GM12872 (cell line): ENCODE results near the gene SMURF2.

Source experiments
- TF ChIP-seq, protein P1 (sequence below): IDR thresholded peaks from 3 replicates; pipeline ENCODE4 v1.5.1; 2011; ENCODE audit warnings: low read depth, mild to moderate bottlenecking, low read length, moderate library complexity; ENCODE audit not compliant: insufficient read depth

SMURF2 gene

DNA sequence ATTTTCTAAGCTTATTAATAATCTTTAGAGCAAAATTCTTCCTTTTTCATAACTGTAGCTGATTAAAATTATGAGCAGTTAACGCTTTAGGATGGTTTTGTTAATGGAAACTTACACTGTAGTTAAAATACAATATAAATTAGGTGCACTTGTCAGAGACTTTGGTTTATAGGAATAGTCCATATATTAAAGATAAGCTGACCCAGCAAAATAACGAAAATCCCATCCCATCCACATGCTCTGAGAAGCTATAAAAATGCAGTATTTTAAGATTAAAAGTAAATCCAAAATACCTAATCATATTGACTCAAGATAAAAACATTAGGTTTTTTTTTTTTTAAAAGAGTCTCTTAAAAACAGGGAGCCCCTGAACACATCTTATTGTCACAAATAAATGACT is 117.4 kb downstream of the SMURF2 start:
- TF ChIP-seq, protein P1, sequence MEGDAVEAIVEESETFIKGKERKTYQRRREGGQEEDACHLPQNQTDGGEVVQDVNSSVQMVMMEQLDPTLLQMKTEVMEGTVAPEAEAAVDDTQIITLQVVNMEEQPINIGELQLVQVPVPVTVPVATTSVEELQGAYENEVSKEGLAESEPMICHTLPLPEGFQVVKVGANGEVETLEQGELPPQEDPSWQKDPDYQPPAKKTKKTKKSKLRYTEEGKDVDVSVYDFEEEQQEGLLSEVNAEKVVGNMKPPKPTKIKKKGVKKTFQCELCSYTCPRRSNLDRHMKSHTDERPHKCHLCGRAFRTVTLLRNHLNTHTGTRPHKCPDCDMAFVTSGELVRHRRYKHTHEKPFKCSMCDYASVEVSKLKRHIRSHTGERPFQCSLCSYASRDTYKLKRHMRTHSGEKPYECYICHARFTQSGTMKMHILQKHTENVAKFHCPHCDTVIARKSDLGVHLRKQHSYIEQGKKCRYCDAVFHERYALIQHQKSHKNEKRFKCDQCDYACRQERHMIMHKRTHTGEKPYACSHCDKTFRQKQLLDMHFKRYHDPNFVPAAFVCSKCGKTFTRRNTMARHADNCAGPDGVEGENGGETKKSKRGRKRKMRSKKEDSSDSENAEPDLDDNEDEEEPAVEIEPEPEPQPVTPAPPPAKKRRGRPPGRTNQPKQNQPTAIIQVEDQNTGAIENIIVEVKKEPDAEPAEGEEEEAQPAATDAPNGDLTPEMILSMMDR = no peak

DNA sequence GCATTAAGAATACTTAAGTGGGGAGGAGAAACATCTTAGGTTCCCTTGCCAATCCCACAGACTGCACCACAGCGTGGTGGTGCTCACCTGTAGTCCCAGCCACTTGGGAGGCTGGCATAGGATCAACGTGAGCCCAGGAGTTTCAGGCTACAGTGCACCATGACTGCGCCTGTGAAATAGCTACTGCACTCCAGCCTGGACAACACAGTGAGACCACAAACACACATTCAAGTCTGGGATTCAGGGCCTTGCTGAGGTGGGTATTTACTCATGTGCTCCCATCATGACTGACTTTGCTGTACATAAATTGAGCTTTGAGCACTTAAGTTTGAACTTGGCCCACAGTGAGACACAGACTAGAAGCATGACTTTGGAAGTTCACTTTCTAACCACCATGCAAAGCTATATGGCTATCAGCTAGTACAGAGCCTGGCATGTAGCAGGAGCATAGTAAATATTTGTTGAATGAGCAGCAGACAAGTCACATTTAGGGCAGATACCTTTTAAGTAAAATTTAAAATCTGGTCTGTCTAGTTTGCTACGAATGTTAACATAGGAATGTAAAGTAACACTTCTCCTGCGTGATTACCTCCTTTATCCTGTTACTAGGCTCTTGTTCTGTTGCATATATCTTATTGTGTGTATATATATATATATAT is 121.9 kb downstream of the SMURF2 start:
- TF ChIP-seq, protein P1 = no peak

DNA sequence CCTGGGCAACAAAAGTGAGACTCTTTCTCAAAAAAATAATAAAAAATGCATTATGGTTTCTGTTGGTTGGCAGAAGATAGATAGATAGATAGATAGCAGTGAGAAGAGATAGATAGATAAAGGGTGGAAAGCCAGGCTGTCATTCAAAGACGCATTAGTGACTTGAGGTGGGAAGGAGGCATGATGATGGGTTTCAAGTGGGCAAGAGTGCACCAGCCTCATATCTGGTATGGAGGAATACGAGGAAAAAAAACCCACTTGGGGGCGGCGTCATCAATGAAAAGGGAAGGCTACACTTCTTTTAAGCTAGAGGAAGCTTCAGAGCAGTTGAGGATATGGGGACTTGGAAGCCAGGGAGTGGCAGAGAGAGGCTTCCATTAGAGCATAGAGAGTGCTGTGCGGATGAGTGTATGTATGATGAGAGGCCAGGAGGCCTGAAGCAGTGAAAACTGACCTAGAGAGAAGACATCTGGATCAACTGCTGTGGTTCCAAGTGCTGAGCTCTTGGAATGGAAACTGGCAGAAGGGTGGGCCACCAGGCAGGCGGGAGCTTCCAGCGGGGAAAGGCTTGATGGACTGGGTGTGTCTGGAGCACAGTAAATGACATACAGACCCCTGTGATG is 123.5 kb downstream of the SMURF2 start:
- TF ChIP-seq, protein P1 = no peak

DNA sequence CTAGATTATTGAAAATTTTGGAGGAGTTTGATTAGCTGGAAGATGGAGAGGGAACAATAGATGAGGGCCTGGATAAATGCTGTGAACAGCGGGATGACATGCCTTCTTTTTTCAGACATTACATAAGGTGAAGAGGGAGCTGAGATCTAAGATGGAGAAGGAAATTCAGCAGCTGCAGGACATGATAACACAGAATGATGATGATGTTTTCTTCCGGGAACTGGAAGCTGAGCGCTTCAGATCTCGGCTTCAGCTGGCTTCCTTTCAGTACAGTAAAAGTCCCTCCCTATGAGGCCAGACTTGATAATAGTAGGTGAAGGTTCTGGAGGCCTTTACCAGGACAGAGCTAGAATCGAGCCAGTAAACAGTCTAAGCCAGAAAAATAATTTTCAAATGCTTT is 124.6 kb downstream of the SMURF2 start:
- TF ChIP-seq, protein P1 = no peak

DNA sequence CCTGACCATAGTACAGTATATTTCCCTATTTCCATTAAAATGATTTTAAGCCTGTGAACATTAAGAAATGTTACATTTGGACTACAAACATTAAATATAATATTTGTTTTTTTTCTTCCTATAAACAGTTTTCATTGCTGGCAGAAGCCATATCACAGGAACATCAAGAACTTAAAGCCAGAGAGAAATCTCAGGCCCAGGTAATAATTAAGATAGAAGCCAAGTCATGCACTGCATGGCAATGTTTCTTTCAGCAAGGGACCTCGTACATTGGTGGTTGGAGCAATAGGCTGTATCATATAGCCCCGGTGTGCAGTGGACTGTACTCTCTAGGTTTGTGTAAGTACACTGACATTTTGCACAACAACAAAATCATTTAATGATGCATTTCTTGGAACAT is 125.2 kb downstream of the SMURF2 start:
- TF ChIP-seq, protein P1 = no peak

DNA sequence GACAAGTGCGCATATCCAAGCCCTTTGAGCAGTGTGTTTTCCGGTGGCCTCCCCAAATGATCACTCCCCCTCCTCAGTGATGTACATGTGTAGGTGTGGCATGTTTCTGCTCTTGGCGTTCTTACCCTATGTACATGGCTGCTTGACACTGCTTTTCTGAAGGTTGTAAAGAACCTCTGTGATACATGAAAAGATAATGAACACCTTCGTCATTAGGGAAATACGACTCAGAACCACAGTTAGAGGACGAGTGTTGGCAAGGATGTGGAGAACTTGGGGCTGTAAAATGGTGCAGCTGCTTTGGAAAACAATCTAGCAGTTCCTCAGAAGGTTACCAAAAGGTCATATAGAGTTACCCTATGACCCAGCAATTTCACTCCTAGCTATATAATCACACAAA is 126.8 kb downstream of the SMURF2 start:
- TF ChIP-seq, protein P1 = no peak

DNA sequence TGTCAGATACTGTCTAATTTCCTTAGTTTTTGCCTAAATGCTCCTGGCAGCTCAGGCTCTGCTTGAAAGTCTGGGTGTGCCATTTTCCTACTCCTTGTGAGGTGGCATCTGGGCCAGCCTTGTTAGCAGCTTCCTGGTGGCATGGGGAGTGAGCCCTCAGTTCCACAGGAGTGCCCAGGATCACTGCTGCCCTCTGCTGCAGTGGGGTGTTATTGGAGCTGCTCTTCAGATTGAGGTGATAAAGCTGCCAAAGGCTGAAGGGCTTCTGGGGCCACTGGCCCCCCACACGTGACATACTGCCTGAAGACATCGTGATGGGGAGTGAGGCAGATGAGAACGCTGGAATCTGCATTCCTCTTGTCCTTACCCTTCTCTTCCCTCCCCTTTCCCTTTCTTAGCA is 127.9 kb downstream of the SMURF2 start:
- TF ChIP-seq, protein P1 = peak; percentile 33; the same call in 1 of the 3 replicates
